ENCODE results near the gene CDK11B.

CDK11B gene

DNA sequence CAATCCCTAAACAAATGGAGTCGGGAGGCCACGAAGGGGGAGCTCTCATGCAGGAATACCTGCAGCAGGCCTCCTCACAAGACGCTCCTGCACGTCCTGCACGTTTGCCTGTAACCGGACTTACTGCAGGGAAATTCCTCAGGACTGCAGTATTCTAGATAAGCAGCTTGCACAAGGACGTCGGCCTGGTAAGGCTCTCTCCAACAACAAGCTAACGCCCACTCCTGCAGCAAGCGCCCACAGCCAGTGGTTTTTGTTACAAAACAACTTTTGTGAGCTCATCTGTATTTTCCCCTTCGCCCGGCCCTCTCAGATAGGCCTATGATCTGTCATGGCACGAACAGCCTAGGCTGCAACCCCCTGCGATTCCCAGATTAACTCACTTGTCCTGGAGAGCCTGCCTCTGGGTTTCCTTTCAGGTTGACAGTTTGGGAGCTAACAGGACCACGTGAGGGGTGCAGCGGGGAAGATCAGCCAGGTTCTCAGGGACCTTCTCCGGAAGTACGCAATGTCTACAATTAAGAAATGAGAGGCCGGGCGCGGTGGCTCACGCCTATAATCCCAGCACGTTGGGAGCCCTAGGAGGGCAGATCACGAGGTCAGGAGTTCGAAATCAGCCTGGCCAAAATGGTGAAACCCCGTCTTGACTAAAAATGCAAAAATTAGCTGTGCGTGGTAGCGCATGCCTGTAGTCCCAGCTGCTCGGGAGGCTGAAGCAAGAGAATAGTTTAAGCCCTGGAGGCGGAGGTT lies 44.4 kb downstream of the CDK11B start:
- no peak for FAIRE-seq

DNA sequence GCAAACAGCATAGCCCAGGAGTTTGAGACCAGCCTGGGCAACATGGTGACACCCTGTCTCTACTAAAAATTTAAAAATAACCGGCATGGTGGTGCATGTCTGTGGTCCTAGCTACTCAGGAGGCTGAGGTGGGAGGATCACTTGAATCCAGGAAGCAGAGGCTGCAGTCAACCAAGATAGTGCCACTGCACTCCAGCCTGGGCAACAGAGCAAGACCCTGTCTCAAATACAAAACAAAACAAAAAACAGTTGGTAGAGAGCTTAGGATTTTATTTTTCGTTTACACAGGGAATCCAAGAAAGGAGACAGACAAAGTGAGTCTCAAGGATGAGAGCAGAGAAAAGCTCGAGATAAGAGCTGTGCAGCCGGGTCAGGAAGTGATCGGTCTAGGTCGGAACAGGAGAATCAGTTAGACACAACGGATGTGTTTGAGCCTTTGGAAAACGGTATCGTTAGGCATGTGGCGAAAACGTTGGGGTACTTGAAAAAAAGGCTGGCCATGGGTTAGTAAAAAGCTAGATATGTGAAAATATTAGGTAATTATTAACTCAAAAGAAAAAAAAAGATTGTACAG lies 45.2 kb downstream of the CDK11B start:
- no peak for FAIRE-seq

DNA sequence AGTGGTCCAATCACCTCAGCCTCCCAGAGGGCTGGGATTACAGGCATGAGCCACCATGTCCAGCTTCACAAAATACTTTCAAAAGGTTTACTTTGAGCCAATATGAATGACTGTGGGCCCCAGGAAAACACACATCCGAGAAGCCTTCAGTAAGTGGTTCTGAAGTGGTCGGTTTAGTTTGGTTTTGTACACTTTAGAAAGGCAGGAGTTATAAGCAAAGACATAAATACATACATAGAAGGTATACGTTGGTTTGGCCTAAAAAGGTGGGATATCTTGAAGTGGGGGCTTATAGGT lies 46.8 kb downstream of the CDK11B start:
- FAIRE-seq = no peak

DNA sequence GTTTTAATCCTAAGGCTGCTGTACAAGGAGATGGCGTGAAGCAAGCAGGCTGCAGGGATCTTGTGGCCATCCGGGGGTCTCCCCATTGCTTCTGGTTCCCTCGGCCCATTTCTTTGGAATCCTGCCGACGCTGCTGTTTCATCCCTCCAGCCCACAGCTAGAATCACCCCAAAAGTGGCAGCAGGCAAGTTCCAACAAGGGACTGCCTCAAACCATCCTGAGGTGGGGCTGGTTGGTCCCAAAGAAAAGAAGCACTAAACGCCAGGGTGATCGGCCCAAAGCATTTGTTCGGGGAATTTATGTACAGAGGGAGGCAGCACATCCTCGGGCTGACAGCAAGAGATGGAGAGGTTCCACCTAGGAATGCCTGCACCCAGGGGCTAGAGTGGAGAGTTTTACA lies 48.0 kb downstream of the CDK11B start:
- FAIRE-seq = no peak

DNA sequence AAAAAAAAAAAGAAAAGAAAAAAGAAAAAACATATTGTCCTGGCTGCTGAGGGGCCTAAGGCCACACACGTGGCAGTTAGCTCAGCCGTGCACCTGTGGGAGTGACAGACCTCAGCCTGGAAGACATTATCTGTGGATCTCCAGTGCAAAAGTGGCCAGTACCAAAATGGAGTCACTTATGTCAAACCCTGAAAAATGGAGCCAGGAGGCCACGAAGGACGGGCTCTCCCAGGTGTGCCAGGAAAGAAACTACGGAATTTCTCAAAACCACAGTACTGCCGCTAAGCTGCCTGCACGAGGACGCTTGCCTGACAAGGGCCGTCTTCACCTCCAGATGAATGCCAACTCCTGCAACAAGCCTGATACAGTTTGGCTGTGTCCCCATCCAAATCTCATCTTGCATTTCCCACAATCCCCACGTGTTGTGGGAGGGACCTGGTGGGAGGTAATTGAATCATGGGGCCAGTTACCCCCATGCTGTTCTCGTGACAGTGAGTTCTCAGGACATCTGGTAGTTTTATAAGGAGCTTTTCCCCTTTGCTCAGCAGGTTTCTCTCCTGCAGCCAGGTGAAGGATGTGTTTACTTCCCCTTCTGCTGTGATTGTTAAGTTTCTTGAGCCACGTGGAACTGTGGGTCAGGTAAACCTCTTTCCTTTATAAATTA lies 48.9 kb downstream of the CDK11B start:
- no peak for FAIRE-seq

DNA sequence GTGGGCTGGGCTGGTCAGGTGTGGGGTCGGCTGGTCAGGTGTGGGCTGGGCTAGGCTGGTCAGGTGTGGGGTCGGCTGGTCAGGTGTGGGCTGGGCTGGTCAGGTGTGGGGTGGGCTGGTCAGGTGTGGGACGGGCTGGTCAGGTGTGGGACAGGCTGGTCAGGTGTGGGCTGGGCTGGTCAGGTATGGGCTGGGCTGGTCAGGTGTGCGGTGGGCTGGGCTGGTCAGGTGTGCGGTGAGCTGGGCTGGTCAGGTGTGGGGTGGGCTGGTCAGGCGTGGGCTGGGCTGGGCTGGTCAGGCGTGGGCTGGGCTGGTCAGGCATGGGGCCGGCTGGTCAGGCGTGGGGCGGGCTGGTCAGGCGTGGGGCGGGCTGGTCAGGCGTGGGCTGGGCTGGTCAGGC lies 52.6 kb downstream of the CDK11B start:
- FAIRE-seq = no peak

DNA sequence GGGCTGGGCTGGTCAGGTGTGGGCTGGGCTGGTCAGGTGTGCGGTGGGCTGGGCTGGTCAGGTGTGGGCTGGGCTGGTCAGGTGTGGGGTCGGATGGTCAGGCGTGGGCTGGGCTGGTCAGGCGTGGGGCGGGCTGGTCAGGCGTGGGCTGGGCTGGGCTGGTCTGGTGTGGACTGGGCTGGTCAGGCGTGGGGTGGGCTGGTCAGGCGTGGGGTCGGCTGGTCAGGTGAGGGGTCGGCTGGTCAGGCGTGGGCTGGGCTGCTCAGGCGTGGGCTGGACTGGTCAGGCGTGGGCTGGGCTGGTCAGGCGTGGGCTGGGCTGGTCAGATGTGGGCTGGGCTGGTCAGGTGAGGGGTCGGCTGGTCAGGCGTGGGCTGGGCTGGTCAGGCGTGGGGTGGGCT lies 53.1 kb downstream of the CDK11B start:
- no peak for FAIRE-seq

DNA sequence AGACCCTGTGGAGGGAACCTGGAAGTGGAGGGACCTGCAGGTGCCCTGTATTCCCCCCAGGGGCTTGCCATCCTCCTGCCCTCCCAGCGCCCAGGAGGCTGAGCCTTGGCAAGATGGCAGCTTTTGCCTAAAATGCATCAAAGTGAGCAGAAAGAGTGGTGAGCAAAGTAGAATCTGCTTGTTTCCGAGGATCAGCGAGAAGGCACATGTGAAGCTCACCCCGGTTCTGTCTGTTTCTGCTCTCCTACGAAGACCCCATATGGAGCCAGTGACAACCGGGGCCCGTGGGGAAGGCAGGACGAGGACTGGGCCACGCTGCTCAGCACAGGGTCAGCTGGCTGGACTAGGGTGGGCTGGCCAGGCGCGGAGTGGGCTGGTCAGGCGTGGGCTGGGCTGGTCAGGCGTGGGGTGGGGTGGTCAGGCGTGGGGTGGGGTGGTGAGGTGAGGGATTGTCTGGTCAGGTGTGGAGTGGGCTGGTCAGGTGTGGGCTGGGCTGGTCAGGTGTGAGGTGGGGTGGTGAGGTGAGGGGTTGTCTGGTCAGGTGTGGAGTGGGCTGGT lies 53.7 kb downstream of the CDK11B start:
- FAIRE-seq = no peak

DNA sequence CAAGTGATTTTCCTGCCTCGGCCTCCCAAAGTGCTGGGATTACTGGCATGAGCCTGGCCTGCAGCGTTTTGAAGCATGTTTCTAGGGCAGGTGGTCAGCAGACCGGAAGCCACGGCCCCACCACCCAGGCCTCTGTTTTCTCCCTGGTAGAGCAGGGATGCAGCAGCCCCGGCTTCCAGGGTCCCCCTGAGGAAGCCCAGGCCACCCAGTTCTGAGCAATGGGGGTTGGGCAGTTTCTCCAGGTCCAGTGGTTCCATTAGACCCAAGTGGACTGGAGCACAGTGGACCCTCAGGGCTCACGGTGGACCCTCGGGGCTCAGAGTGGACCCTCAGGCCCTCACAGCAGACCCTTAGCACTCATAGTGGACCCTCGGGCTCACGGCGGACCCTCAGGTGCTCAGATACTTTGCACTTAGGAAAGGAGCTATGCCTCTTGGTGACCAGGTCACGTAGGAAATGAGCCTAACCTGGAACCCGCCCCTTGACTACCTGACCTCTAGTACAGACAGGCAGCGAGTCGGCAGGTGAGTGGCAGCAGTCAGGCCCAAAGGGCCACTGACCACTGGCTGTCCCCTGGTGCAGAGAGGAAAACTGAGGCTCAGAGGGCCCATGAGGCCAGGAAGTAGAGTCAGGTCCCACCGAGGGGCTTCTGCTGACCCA lies 54.3 kb downstream of the CDK11B start:
- no peak for FAIRE-seq

DNA sequence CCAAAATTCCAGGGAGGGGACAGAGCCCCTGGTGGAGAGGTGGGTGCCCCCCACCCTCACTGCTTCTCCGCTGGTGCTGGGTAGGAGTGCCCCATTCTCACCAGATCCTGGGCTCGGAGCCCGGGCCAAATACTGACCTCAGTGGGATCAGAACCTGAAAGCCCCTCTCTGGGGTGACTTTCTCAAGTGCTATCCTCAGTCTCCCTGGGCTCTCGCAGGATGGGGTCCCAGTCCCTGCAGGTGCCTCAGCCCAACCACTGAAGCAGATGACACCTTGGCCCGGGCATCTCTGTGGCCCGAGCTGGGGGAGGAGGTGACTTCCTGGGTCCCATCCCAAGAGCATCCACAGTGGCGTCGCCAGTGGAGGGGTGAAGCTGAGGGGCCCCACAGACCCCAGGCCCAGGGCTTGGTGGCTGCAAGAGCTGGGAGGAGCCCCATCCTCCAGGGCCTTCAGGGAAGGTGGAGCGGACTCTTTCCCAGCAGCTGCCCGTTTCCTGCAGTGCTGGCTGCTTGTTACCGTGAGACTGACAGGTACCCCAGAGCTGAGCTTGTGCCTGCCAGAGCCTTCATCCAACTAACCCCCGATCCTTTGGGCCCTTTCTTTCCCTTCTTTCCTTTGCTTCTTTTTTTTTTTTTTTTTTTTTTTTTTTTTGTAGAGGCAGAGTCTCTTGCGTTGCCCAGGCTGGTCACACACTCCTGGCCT lies 55.0 kb downstream of the CDK11B start:
- FAIRE-seq = peak; percentile 84

DNA sequence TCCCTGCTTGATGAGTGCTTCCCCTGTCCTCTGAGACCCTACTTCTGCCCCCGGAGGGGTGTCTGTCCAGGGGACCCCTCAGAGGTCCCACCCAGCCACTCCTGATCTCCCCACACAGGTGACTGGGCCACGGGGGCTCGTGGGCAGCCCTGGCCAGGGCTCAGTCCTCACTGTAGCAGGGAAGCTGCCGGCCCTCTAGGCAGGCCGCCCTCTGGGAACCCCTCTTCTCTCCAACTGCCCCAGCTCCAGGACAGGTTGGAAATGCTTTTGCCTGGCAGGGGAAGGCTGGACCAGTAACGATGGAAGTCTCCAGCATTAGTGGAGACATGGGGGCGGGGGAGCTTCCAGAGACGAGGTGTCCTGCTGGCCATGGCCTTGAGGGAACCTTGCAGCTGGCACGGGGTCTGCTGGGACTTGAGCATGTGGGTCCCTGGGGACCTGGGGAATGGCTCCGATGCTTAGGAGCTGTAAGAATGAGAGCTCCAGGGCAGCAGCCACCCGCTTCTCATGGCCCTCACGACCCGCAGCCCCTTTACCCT lies 55.8 kb downstream of the CDK11B start:
- FAIRE-seq = no peak

DNA sequence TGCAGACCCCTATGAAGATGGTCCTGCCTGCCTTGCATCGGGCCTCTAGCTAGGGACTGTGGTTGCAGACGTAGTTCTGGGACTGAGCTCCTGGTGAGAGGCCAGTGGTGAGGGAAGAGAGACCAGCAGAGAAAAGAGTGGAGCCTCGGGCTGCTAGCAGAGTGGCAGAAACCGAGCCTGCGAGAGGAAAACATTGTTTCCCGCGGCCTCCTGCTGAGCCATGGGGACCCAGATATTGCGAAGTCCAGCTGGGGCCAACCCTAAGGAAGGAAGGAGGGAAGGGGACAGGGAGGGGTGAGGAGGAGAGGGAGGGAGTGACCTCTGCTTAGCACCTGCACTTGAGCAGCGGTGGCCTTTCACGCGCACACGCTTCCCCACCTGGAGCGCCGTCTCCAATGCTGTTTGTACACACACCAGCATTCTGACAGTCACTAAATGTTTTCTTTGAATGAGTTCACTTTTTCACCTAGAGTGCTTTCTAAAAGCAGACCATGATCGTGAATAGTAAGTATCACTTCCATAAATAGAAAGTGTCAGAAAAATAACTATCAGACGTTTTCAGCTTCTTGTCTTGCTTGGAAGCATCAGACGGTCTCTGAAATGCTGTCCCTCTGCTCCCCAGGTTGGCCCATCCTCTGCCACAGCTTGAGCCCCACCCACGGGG lies 56.4 kb downstream of the CDK11B start:
- FAIRE-seq = no peak

DNA sequence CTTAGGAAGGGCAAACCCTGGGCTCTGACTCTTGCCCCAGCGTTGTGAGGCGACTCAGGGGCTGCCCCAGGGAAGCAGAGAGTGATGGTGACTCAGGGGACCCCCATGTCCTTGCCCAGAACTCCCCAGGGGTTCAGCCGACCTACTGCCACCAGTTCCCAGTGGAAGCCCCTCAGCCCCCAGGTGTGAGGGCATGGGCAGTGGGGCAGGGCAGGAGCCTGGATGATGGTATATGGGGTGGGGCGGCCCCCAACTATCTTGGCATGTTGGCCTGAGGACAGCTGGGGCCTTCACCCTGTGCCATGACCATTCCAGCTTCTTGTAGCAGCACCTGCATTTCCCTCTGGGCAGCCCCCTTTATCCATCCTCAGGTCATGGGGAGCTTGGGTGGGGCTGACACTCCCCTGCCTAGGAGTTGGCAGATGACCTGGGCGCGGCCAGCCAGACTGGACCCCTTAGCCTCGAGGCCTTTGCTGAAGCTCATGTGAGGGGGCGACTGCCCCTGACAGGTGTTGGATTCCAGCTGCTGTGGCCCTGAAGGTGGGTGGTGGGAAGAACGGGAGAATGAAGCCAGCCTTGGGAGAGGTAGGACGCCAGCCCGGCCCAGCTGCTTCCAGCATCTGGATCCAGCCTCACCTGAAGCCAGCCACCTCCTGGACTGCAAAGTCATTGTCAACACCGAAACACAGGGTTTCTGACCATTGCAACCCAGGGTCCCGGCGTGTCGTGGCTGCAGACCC lies 57.1 kb downstream of the CDK11B start:
- FAIRE-seq = no peak

DNA sequence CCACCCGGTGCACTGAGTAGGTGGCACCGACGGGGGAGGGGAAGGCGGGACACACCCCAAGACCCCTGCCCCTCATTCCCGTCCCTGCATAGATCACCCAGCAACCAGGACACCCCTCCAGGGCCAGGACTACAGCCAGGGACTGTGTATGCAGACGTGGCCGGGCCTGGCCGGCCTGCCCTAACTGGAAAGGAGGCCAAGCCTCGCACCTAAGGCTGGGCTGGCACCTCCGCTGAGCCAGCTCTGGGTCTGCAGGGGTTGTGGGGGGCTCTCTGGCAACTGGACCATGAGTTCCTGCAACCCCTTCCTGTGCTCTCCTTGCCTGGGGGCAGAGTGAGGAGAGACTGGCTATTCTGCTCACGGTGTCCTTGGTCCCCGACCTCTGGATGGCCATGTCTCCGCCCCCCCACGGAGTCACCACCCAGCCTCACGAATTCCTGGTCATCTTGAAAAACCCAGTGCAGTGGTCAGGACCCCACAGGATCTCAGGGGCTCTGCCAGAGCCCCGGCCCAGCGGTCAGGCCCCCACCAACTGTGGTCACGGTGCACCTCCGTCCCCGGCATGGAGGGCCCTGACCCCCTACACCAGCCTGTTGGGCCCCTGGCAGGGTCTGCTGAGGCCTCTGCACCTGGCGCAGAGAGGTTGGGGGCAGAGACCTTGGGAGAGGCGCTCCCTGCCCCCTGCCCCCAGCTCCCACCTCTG lies 57.8 kb downstream of the CDK11B start:
- FAIRE-seq = no peak

DNA sequence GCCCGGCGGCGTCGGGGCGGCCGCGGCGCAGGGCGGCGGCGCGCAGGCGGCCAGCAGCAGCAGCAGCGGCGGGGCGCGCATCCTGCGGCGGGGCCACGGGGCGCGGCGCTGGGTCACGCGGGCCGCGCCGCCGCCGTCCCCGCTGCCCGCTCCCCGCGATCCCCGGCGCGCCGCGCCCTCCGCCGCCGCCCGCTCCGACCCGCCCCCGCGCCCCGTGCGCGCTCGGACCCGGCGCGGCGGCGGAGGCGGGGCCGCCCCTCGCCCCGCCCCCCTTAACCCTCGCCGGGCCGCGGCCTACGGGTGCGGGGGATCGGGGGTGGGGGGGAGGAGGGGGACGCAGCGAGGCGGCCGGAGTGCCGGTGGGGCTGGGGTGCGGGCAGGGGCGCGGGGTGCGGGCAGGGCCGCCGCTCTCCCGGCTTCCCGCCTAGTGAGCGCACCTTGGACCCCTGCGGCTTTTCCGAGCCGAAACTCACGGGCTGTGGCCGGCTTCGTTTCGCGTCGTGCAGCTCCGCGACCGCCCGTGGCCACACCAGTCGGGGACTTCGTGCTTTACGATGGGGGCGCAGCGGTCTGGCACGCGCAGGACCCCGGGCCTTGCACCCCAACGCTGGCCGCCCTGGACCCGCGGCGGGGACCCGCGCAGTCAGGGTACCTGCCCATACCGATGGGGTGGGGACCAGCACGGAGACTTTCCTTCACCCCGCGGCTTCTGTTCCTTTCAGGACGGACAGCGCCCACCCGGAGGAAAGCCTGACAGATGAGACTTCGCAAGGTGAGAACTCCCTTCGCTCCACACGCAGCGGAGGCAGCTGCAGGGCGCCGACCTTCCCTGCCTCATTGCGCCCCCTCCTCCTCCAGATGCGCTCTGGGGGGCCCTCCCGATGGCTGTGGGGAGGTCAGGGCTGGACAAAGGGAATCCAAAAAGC lies 58.6 kb downstream of the CDK11B start, which contains the start of gene FNDC10:
Gene FNDC10, minus strand, starts transcription at position 201 of the 926 bp plus-strand sequence. Its CDS starts 120 bp downstream, at position 81.
- no peak for FAIRE-seq

DNA sequence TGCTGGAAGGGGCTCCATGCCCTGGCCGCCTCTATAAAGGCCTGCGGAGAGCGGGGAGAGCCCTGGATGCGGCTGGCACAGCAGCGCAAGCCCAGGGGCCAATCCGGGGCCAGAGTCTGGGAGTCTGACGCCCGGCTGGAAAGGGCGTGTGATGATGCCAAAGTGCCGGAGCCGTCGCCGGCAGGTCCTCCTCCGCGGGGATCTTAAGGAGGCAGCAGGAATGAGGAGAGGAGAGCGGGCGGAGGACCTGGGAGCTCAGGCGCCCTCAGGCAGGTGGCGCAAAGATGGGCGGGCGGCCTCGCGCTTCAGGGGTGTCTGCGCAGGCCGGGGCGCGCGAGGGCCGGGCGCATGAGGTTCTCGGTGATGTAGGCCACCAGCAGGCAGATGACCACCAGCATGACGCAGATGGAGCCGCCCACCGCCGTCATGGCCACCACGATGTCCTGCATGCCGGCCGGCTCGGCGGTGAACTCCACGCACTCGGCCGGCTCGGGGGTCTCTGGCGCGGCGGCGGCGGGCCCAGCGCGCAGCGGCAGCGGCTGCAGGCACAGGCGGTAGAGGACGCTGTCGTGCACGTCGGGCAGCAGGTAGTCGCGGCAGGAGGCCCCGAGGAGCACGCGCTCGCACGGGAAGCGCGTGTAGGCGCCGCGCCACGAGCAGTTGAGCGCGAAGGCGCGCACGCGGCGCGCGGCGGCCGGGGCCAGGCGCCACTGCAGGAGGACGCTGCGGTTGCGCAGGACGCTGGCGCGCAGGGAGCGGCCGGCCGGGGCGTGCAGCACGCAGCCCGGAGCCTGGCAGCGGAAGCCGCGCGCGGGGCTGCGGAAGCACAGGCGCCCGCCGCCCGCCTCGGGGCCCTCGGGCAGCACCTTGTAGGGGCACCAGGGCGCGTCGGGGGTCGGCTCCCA lies 59.5 kb downstream of the CDK11B start:
- FAIRE-seq = no peak

DNA sequence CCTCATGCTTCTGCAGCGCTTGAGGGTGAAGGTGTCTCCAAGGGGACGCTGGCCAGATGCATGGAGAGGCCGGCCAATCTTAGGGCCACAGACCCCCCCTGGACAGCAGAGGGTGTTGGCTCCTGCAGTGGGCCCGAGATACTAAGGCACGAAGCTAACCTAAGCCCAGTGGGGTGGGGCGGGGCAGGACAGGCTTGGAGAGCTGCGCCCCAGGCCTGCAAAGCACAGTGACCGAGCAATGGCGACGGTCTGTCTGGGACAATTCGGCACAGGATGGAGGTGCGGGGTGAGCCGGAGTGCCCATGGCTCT lies 60.1 kb downstream of the CDK11B start:
- no peak for FAIRE-seq

DNA sequence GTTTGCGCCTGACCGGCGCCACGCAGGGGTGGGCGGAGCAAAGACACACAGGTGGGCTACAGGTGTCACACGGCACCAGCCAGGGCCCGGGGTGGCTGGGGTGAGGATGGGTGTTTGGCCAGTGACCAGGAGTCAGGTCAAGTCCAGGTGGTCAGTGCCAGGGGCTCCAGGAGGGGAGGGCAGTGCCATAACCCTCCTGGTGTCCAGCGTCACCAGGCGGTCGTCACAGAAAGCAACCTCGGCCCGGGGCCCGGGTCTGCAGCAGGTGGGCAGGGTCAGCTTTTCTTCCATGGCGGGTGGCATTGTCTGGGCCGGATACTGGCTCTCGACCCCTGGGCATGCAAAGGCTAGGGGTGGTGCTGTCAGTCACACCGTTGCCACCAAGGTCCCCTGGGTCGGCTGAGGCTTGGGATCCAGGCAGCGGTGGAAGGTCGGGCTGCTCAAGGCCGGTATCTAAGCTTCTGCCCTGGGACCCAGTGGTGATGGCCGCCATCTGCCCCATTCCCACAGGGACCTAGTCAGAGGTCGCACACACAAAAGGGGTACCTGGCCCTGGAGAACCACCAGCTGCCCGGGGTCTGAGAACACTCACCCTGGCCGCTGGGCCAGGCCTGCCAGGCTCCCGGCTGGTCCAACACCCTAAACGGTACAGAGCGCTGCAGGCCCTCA lies 60.6 kb downstream of the CDK11B start:
- FAIRE-seq = no peak

Measured in G401.6 (cell line).